ENCODE measurements around the gene TMBIM4.
A peak's percentile ranks its signal among the peaks of the same experiment; 100 is the strongest.
"Not testable (repeated sequence)": the region's sequence is repeated elsewhere in the genome, so short reads cannot be mapped to it uniquely, and the experiment has no call there.

The TMBIM4 gene, protein sequence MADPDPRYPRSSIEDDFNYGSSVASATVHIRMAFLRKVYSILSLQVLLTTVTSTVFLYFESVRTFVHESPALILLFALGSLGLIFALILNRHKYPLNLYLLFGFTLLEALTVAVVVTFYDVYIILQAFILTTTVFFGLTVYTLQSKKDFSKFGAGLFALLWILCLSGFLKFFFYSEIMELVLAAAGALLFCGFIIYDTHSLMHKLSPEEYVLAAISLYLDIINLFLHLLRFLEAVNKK

DNA sequence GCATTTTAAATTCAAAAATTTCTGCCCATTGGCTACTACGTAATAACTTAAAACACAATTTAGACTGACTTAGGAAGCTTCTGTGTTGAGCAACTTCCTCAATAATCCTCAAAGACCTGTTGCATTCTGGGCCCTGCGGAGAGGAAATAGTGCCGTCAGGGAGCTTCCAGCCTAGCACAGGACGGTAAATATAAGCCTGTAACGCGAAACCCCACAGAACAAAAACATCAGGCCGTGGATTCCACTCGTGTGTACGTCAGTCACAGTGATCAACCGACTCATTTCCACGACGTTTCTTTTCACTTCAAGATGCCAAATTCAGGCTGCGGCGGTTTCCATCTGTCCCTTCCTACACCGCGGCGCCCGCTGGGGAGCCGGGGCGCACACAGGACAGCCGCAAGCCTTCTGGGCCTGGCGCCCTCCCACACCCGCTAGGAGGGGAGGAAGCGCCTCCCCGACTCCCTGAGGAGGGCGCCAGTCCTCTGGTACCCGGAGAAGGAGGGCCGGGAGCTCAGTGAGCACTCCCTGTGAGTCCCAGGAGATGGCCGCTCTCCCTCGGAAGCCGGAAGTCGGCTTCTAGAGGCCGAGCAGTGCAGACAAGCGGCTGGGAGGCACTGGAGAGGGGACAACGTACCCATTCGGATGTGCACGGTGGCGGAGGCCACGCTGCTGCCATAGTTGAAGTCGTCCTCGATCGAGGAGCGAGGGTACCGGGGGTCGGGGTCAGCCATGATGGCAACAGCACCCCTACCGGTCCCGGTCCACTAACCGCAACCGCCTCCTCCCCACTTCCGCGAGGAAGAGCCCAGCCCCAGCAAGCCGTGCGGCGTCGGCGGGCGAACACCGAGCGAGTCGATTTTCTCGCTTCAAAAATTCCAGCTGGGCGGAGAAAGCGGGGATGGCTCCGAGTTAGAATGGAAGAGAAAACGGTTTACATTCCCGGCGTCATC is at the start of gene TMBIM4:
Gene TMBIM4, minus strand, starts transcription at position 776 of the 950 bp plus-strand sequence. Its CDS starts 45 bp downstream, at position 731.
- peak; percentile 88 for DNase-seq (ENCODE audit: low read depth)

DNA sequence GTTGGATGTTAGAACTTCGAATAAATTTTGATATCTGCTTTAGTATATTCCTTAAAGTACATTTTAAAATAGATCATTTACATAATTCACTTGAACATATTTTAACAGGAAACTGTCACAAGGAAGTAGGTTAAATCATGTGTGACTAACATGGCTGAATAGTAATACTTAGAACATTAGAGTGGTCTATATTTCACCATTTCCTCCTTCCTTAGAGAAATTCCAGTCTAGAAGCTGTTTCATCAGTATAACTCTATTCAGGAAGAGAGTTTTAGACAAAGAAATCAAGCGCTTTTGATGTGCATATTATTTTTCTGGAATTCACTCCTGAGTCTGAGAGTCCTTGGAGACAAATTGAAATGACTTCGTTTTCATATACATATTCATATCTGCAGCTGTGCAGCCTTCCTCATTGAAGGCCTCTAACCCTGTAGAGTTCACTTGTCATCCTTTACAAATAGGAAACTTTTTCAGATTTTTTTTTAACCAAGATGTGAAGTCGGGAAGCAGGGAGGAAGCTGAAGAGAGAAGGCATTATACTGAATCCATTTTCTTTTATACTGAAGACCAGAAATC is 47.6 kb upstream of the TMBIM4 start:
- no peak for DNase-seq (ENCODE audit: low read depth)

DNA sequence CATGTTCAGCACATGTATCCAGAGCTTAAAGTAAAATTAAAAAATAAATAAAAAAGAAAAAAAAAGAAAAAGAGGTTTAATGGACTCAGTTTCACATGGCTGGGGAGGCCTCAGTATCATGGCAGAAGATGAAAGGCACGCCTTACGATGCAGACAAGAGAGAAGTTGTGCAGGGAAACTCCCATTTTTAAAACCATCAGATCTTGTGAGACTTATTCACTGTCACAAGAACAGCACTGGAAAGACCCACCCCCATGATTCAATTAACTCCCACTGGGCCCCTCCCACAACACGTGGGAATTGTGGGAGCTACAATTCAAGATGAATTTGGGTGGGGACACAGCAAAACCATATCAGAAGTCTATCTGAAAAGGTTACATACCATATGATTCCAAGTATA is 43.2 kb upstream of the TMBIM4 start:
- DNase-seq (ENCODE audit: low read depth) = not testable (repeated sequence)

DNA sequence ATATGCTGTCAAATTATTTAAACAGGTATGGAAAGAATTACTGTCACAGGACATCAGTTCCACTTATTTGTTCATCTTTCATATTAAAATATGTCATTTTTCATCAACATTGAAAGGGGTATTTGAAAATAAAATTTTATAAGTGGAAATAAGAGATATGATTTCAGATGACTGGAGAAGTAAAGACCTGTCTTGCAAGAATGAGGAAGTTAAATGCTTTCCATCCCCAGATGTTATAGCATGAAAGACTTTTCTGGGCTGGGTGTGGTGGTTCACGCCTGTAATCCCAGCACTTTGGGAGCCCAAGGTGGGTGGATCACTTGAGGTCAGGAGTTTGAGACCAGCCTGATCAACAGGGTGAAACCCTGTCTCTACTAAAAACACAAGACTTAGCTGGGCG is 41.8 kb upstream of the TMBIM4 start:
- not testable (repeated sequence) for DNase-seq (ENCODE audit: low read depth)

DNA sequence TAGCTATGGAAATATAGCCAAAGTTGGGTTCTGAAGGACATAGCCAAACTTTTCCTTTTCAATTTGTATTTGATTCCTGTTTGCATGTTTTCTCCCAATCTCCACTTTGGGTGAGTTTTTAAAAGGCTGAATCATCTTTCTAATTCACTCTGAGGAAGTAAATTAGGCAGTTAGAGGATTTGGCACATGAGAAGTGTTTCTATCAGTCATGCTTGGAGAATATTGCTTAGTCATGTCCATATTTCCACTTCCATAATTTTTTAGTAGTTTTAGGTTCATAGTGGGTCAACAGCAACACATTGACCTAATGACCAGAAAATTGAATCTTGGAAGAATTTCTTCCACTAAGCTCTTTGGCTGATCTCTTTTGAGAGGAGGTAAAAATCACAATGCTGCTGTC is 41.0 kb upstream of the TMBIM4 start:
- DNase-seq (ENCODE audit: low read depth) = no peak

DNA sequence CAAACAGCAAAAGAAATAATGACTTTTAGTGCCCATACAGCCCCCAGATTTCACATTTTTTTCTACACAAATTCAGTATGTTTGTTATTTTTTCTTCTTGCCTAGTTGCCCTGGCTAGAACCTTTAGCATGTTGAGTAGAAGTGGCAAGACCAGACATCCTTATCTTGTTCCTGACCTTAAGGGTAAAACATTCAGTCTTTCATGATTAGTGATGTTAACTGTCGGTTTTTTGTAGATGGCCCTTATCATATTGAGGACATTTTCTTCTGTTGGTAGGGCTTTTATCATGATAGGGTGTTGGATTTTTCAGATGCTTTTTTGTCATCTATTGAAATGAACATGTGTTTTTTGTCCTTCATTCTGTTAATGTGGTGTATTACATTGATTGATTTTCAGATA is 36.3 kb upstream of the TMBIM4 start:
- DNase-seq (ENCODE audit: low read depth) = no peak

DNA sequence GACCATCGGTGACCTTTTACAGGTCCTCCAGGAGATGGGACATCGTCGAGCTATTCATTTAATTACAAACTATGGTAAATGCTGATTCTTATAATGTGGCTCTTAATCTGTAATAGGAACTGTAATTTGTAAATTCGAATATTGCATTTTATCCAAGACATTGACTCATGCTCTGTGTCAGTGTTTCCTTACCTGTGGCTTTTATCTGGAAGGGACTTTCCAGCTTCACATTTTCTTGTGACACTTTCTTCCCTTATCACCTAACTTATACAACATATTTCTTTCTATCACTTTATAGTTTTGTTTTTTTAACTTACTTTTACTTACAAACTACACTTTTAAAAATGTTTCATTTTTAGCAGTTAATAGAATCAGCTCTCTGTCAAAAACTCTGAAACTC is 34.0 kb upstream of the TMBIM4 start:
- no peak for DNase-seq (ENCODE audit: low read depth)

DNA sequence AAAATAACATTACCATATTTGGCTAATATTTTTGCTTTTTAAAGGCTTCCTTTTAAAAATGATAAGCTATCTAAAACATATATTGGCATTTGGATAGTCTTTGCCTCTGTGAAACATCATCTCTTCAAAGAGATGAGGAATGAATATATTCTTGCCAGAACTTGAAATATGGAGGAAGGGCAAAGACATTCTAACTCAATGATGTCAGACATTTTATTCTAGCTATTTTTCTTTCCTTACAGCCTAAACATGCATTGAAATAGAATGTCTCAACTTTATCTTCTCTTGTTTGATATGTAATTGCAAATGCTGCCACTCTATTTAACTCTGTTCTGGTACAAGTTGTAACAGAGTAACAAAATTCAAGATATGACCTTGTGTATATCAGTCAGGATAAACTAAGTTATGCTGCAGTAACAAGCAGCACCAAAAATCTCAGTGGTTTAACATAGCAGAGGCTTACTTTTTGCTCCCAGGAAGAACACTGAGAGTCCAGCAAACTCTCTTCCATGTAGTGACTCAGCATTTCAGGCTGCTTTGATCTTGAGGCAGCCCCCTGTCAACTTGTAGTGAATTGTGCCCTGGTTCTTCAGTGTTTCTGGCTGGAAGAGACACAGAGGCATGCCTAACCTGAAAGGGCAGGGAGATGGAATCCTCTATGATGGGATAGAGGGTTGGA is 30.2 kb upstream of the TMBIM4 start:
- DNase-seq (ENCODE audit: low read depth) = no peak

DNA sequence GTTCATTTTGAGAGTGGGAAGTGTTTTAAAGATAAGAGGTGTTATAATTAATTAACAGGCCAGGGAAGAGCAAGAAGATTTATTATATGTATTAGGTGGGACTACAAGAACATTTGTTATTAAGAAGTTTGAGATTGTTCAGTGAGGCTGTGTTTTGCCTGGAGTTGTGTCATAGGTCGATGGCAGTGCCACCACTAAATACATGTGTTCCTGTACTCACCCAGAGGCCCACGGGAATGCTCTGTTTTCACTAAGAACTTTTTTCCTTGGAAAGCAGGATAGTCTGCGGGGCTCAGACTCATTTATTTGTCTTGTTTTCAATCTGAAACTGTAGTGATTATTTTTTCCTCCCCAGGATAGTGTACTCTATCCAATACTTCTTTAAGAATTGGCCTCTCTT is 29.3 kb upstream of the TMBIM4 start:
- DNase-seq (ENCODE audit: low read depth) = no peak

DNA sequence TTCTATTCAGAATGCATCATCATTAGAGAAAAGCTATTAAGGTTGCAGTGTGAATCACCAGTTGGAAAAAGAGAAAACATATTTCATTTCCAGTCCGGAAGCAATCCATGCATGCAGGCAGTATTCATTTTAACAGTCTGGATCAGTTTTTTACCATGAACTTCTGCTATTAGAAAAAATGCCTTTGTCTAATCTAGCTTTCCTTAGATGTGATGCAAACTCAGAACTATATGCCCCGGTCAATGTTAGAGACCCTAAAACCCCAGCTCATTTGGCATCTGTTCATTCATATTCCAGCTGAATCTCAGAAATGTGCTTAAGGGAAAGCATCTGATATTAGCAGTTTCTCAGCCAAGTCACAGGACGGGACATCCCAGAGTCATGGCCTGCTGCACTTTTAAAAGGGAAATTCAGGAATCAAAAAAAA is 27.7 kb upstream of the TMBIM4 start:
- DNase-seq (ENCODE audit: low read depth) = no peak

DNA sequence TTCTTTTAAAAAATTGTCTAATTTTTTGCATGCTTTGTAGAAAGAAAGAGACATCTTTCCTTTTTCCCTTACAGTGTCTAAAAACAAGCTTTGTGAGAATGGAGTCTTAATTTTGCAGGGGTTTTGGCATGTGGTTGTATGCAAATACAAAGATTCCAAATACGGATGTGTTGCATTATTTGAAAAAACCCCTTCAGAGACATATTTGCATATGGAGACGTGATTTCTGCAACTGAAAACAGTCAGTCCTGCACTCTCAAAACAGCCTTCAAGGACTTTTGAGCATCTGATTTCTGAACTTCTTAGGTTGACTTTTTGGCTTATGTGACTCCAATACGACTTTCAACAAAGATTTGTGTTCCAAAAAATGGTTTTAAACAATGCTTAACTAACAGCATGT is 27.0 kb upstream of the TMBIM4 start:
- no peak for DNase-seq (ENCODE audit: low read depth)

DNA sequence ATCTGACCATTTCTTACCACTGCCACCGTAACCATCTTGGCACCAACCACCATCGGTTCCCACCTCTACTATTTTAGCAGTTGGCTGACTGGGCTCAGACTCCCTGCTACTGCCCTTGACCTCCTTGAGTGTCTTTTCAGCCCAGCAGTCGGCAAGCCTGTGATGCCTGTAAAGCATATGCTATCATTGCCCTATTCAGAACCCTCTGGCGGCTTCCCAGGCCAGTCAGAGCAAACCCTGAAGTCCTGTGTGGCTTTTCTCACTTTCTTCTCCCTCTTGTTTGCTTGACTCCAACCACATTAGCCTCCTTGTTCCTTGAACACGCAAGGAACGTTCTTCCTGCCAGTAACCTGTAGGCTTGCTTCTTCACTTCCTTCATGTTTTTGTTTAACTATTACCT is 25.4 kb upstream of the TMBIM4 start:
- no peak for DNase-seq (ENCODE audit: low read depth)

DNA sequence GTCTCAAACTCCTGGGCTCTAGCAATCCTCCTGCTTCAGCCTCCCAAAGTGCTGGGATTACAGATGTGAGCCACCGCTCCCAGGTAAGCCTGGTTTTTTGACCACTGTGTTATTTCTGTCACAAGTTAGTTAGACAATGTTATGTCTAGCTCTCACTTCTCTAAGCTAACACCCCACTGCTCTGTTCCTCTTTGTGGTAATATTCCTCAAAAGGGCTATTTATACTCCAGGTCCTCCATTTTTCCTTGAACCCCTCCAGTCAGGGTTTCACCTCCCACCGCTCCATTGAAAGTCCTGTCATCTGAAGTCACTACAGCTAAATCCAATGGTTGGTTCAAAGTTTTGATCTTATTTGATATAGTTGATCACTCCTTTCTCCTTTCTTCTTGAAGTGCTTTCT is 24.3 kb upstream of the TMBIM4 start:
- no peak for DNase-seq (ENCODE audit: low read depth)

DNA sequence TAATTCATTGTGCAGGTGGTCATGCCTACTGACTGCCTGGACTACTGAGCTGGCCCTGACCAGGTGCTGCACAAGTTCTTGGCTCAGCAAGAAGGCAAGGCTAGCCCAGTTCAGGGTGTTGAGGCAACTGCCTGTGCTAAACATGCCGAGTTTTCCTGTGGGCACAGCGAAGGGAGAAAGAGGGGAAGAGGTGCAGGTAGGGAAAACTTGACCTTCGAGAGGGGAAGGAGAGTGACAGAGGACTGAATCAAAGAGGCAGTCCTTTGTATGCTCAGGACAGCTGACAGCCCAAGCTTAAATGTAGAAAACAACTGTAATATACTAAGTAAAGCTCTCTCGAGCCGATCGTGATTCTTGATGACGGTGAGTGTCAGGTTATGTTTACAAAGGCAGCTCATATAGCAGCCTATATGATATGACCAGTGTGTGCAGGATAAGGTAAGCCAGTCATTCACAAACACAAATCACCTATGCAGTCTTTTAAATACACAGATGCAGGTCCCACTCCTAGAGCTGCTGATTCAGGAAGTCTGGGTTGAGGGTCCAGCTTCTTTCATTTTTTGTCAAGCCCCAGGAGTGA is 21.8 kb upstream of the TMBIM4 start:
- DNase-seq (ENCODE audit: low read depth) = no peak

DNA sequence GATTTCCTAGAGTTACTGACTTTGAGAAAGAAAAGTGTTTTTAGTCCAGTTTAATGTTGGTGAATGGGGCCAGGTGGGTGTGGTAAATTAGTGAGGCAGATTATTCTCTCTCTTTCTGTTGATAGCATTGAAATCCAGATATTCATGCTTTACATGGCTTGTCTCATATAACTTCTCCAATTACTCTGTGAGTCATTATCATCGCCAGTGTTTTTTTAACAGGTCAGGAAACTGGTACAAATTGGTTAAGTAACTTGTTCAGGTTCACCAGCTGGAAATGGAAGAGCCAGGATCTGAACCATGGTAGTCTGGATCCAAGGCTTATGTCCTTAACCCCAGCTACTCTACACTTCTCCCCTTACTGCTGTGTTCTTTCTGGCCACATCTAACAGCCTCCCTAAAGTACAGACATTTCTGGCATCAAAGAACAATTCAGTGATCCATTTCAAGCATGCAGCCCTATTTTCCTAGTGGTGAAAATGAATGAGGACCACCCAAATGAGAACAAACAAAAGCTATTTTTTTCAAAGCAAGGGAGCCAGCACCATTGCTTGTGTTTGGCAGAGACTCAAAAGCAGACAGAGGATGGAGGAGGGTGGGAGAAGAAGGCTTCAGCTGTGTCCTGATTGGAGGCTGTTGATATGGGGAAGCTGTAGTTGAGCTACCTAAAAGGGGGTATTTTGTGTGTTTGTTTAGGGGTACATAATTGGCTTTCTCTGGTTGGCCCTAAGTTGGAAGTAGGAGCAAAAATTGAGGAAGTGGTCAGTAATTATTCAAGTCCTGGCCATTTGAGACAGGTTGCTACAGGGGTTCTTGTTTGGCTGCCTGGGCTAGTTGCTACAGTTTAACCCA is 20.9 kb upstream of the TMBIM4 start:
- no peak for DNase-seq (ENCODE audit: low read depth)

DNA sequence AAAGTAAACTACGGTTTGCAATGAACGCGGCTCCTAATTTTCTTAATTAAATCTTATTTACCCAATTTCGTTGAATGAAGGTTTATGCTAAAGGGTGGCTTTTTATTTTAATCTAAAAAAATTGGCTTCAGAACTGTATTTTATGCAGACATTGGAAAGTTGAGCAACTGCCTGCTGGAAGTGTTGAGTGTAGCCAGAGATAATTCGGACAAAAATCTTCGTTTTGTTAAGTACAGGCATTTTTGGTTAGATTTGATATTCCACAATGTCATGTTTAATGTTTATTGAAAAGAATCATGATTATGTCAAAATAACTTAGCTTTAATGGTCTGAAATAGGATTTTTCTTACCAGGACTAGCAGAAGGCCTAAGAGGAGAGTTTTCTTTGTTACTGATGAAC is 20.1 kb upstream of the TMBIM4 start:
- no peak for DNase-seq (ENCODE audit: low read depth)

DNA sequence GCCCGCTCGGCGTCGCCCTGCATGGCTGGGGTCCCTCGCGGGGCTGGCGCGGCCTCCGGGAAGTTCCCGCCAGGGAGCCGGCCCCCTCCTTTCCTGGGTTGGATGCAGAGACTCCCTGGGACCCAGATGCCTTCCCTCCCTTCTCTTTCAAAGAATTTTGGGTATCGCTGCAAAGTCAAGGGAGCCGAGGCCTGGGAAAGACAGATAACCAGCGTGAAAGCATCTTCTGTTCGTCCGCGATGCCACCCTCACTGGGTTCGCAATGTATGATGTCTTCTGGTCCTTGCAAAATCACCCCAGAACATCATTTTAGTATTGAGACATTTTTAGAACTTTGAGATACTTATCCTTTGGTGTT is 19.7 kb upstream of the TMBIM4 start:
- DNase-seq (ENCODE audit: low read depth) = no peak

DNA sequence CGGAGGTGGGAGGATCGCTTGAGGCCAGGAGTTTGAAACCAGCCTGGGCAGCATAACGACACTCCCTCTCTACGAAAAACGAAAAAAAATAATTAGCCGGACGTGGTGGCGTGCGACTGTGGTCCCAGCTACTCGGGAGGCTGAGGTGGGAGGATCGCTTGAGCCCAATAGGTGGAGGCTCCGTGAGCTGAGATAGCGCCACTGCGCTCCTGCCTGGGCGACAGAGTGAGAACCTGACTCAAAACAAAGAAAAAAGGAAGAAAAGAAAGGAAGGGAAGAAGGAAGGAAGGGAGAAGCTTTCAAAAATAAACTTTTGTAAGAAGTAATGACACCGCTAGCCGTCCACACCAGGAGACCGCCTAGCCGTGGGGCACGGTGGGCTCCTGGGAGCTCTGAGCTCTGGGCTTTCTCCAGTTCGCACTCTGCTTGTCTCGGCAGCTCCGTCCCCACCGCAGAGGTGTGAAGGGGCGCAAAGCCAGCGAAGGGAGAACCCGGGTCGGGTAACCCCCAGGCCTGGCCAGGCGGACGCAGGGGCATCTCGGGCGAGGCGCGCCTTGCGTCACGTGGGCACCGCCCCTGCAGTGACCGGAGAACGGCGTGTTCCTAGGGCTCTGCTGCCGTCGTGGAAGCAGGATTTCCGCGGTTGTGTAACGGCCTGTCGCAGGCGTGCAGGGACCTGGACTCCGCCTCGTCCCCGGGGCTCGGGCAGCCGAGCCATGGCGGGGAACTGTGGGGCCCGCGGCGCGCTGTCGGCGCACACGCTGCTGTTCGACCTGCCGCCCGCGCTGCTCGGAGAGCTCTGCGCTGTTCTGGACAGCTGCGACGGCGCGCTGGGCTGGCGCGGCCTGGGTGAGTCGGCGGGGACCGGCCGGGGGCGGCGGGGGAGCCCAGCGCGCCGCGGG is 19.0 kb upstream of the TMBIM4 start, which contains the start of gene IRAK3:
Gene IRAK3, plus strand, starts transcription at position 631 of the 902 bp plus-strand sequence. Its CDS starts 86 bp downstream, at position 717.
- no peak for DNase-seq (ENCODE audit: low read depth)

DNA sequence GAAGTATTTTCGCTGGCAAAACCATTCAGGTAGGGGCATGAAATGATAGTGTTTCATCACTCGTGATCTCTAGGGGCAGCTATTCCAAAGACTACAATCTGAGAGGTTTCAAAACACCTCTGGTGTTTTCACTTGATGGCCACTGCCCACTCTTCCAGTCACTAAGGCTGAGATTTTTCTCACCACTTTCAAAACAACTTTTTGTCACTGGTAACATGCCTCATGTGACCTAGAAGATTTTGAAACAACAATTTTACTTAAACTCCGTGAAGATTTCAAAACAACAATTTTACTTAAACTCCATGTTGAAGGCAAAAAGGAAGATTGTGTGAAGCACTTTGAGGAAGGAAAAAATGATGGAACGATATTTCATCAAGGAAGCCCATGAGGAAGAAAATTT is 18.0 kb upstream of the TMBIM4 start:
- no peak for DNase-seq (ENCODE audit: low read depth)

DNA sequence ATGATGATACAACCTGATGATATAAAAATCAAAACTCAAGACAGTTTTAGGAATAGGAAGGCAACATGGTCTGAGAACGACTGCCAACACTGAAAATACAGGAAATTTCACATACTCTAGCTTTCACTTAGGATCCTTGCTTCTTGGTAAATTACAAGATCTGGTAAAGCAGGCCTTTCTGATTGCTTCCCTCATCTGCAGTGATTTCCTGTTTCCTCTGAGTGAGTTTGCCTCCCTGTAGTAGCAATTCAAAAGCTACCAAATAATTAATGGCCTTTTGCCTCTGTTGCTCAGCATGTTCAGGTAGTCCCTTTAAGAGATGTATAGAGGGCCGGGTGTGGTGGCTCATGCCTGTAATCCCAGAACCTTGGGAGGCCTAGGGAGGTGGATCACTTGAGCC is 17.2 kb upstream of the TMBIM4 start:
- DNase-seq (ENCODE audit: low read depth) = no peak

Measured in HS-27A (cell line).